CD4-positive, alpha-beta T cell (primary cell): ENCODE measurements around the gene VPS18. TPM values are rescaled to one million over a fixed set of nuclear protein-coding genes. Genes with fewer than 3 reads are reported as not detected.

Experiments
- ATAC-seq: fragments of 200-7000 bp; cut with Tn5 transposase; one replicate; pipeline ENCODE4 v1.10.0; 2022; ENCODE audit warnings: mild to moderate bottlenecking; ENCODE audit not compliant: poor library complexity
- CTCF ChIA-PET: fragments of 350-600 bp; sonication (Branson Sonifier 250); formaldehyde crosslinking; loops from one replicate; lab custom pipeline; 2021; ENCODE audit warnings: antibody characterized with exemption, inconsistent platforms; lab: Charles Lee
- POLR2A ChIA-PET: fragments of 350-600 bp; sonication (Branson Sonifier 250); formaldehyde crosslinking; loops from one replicate; lab custom pipeline; 2021; ENCODE audit warnings: antibody characterized with exemption, inconsistent platforms; lab: Charles Lee
- DNase-seq, 14 experiments: peaks; one replicate each; pipeline ENCODE4 v3.0.0-alpha.2; 2013 to 2020; ENCODE audit warnings: mixed read lengths in 2 of 14
- H3K27ac ChIP-seq, 2 donors: one replicate each; pipeline versions ENCODE4 v1.5.1 to v1.7.0; 2013; ENCODE audit warnings: low read length in 2 of 2, low read depth in 1 of 2, mild to moderate bottlenecking in 1 of 2
- H3K27me3 ChIP-seq, 2 experiments: 1 replicate in 1 of 2; 2 replicates in 1 of 2; pipeline versions ENCODE4 v1.6.1 to v1.7.0; 2013; ENCODE audit warnings: low read length in 2 of 2, control low read depth in 1 of 2, mild to moderate bottlenecking in 1 of 2, moderate library complexity in 1 of 2; ENCODE audit not compliant: insufficient read depth in 2 of 2, control insufficient read depth in 1 of 2
- H3K36me3 ChIP-seq: one replicate; pipeline ENCODE4 v1.6.1; 2013; ENCODE audit warnings: low read length, control low read depth; ENCODE audit not compliant: insufficient read depth
- H3K4me1 ChIP-seq: one replicate; pipeline ENCODE4 v1.6.1; 2013; ENCODE audit warnings: low read length, control low read depth; ENCODE audit not compliant: insufficient read depth
- H3K4me3 ChIP-seq: one replicate; pipeline ENCODE4 v1.5.1; 2013; ENCODE audit warnings: mild to moderate bottlenecking, low read length, moderate library complexity
- H3K9me3 ChIP-seq, 2 experiments: 1 replicate in 1 of 2; 2 replicates in 1 of 2; pipeline versions ENCODE4 v1.6.1 to v1.7.0; 2013; ENCODE audit warnings: low read length in 2 of 2, mild to moderate bottlenecking in 2 of 2, control low read depth in 1 of 2, moderate library complexity in 1 of 2; ENCODE audit not compliant: control insufficient read depth in 1 of 2, insufficient read depth in 1 of 2
- H3K27ac Mint-ChIP-seq: one replicate; pipeline ENCODE4 v1.8.0; 2020; ENCODE audit warnings: mixed read lengths
- H3K27me3 Mint-ChIP-seq: one replicate; pipeline ENCODE4 v1.8.0; 2021; ENCODE audit warnings: mixed read lengths
- H3K36me3 Mint-ChIP-seq: one replicate; pipeline ENCODE4 v1.8.0; 2021; ENCODE audit warnings: low read depth, mixed read lengths
- H3K4me1 Mint-ChIP-seq: one replicate; pipeline ENCODE4 v1.8.0; 2021; ENCODE audit warnings: low read depth, mixed read lengths
- H3K4me3 Mint-ChIP-seq: one replicate; pipeline ENCODE4 v1.8.0; 2020; ENCODE audit warnings: mild to moderate bottlenecking, mixed read lengths
- H3K9me3 Mint-ChIP-seq: one replicate; pipeline ENCODE4 v1.8.0; 2020; ENCODE audit warnings: mixed read lengths
- intact Hi-C, 2 experiments: fragments of 100-400 bp; cut with DNase I in 1 of 2; cut with micrococcal nuclease in 1 of 2; formaldehyde crosslinking; loops; one replicate each; pipeline versions ENCODE4 v1.15.1 to v1.9.0; 2023 to 2025; cut with DNase I, micrococcal nuclease
- total RNA-seq, 174 experiments: library from RNA in 2 of 174; stranded (reverse) in 2 of 174; gene quantifications; one replicate each; pipeline ENCODE4 v1.2.3 and lab custom pipeline; 2021 to 2026
- TF ChIP-seq, protein P1 (sequence below): fragments of 200-600 bp; IDR thresholded peaks from one replicate; pipeline ENCODE4 v1.8.0; 2022; ENCODE audit warnings: antibody characterized with exemption, mild to moderate bottlenecking

Gene VPS18
- total RNA-seq, 2 experiments from 2014 or later: 20.8 to 21.7 TPM

DNA sequence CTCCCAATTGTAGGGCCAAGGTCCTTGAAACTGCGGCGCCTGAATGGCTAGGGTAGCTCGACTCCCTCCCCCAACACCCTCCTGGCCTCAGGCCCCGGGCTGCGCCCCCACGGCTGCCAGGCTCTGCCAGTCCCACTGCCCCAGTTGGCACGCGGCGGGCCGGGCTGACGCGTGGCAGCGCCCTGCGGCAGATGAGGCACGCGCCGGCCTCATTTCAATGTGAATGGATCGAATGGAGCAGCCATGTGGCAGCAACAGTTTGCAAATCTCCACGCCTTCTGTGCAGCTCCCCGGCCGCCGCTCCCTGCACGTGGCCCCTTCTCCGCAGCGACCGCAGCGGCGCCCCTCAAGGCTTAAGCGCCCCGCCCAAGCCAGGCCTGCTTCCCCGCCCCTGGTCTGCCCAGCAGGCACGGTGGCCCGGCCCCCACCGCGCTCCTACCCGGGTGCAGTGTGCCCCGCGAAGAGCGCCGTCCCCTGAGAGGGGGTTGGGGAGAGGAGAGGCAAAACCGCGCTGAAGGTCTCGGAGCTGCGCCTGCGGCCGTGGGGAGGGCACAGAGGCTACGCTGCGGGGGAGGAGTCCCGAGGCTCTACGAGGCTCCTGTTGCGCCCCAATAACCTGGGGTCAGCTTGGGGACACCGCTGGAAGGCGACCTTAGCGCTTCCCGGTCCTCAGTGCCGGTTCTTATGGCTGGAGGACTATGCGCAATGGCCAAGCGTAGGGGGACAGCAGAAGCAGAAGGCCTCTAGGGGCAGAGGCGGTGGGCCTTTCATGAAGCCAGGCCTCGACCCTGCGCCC, 31.8 kb downstream of the VPS18 start:
- no peak overlapping the region for H3K27ac ChIP-seq
- H3K9me3 Mint-ChIP-seq: no peaks in the 10 kb centered on the region
- H3K4me1 ChIP-seq: peaks cover 58% of the 10 kb centered on the region
- no peaks in the 10 kb centered on the region for H3K36me3 ChIP-seq
- H3K36me3 Mint-ChIP-seq: no peaks in the 10 kb centered on the region
- peaks cover 0 to 33% of the 10 kb centered on the region in 2 experiments for H3K9me3 ChIP-seq
- TF ChIP-seq, protein P1, sequence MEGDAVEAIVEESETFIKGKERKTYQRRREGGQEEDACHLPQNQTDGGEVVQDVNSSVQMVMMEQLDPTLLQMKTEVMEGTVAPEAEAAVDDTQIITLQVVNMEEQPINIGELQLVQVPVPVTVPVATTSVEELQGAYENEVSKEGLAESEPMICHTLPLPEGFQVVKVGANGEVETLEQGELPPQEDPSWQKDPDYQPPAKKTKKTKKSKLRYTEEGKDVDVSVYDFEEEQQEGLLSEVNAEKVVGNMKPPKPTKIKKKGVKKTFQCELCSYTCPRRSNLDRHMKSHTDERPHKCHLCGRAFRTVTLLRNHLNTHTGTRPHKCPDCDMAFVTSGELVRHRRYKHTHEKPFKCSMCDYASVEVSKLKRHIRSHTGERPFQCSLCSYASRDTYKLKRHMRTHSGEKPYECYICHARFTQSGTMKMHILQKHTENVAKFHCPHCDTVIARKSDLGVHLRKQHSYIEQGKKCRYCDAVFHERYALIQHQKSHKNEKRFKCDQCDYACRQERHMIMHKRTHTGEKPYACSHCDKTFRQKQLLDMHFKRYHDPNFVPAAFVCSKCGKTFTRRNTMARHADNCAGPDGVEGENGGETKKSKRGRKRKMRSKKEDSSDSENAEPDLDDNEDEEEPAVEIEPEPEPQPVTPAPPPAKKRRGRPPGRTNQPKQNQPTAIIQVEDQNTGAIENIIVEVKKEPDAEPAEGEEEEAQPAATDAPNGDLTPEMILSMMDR: no peak
- H3K4me3 ChIP-seq: peak overlapping the region; percentile 33
- H3K27ac Mint-ChIP-seq: no peak overlapping the region
- intact Hi-C loops: no loop called here
- peak overlapping the region; percentile 38 for H3K4me3 Mint-ChIP-seq
- peaks cover 55 to 59% of the 10 kb centered on the region in 2 experiments for H3K27me3 ChIP-seq
- POLR2A ChIA-PET: interaction anchor here (1.3 kb wide), 1 partner anchor 16 kb away, joined by 3 read pairs; no protein-coding TSS in a partner anchor
- ATAC-seq: peak; percentile 18
- peak in 1 of 14 experiments; percentile 39 for DNase-seq
- H3K27me3 Mint-ChIP-seq: peaks cover 63% of the 10 kb centered on the region
- CTCF ChIA-PET: interaction anchor here (1.3 to 2.0 kb wide), 3 partner anchors 15 to 32 kb away, joined by 4 to 7 read pairs (median 5); partner anchors contain the start of gene VPS18
- peaks cover 45% of the 10 kb centered on the region for H3K4me1 Mint-ChIP-seq

DNA sequence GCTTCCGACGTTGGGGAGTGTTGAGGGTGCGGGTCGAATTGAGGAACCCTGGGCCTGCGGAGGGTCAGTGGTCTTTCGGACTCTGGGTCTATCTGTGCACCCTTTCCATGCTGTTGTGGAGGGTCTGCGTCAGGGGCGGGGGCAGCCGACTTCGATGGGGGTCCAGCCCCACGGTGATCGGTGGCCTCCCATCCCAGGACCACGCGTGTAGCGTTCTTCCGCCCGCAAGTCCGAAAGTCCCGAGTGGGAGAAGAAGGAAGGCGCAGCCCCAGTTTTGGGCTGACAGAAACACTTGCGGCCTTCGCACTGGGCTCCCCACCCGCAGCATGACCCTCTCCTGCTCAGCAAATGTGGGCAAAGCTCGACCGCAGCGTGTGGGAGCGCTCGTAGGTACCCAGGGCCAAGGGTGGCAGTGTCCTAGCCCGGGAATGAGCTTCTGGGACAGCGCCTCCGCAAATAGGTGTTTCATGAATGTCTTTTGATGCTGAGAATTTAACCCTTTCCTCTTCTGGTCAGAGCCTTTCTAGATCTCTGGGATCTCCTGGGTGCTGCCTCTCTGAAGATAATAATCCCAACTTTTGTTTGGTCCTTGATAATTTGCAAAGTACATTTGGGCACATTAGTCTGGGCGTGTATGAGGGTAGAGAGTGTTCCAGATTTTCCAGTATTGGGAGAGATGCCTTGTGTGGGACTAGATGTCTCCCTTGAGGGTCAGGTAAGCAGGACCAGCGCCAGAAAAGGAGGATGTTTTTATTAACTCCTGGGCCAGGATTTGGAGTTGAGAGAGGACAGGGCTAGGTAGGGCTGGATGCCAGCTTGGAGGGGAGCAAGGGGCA, 32.6 kb downstream of the VPS18 start:
- ATAC-seq (no peak), DNase-seq (no peak)
- Mint-ChIP-seq H3K4me3 (peak overlapping the region; percentile 38), H3K36me3 (no peaks in the 10 kb centered on the region), H3K9me3 (no peaks in the 10 kb centered on the region), H3K27me3 (peaks cover 71% of the 10 kb centered on the region), H3K27ac (no peak overlapping the region), H3K4me1 (peaks cover 53% of the 10 kb centered on the region)
- Histone ChIP-seq H3K27me3 (peaks cover 63 to 67% of the 10 kb centered on the region in 2 experiments), H3K36me3 (no peaks in the 10 kb centered on the region), H3K27ac (no peak overlapping the region), H3K4me1 (peaks cover 61% of the 10 kb centered on the region), H3K4me3 (peak overlapping the region; percentile 33), H3K9me3 (peaks cover 0 to 36% of the 10 kb centered on the region in 2 experiments)
- ChIA-PET POLR2A (interaction anchor here (3.8 to 5.9 kb wide), 2 partner anchors 15 to 20 kb away, joined by 23 to 49 read pairs; no protein-coding TSS in a partner anchor), CTCF (interaction anchor here (1.0 to 4.8 kb wide), 4 partner anchors 14 to 68 kb away, joined by 3 to 43 read pairs (median 6); partner anchors contain the start of gene CHAC1)
- TF ChIP-seq, protein P1: no peak
- intact Hi-C loops: no loop called here

DNA sequence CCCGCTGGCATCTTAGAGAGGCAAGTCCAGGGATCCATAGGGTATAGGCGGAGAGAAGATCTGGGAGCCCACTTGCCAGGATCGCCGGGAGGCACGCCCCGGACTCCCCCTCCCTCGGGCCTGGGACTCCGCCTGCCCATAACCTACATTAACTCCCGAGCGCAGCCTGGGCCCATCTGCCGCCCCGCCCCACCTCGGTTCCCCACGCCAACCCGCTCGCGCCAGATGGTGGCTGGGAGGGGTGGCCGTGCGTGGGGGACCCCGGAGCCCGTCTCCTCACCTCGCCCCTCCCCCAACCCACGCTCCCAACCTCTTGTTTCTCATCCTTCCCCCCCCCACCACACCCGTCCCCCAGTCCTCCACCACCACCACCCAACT, 33.2 kb downstream of the VPS18 start:
- Histone ChIP-seq H3K27ac (no peak overlapping the region), H3K27me3 (peaks cover 63 to 73% of the 10 kb centered on the region in 2 experiments), H3K4me1 (peaks cover 64% of the 10 kb centered on the region), H3K4me3 (peak overlapping the region; percentile 41), H3K9me3 (peaks cover 0 to 36% of the 10 kb centered on the region in 2 experiments), H3K36me3 (no peaks in the 10 kb centered on the region)
- intact Hi-C loops: no loop called here
- DNase-seq: no peak
- H3K27ac Mint-ChIP-seq: no peak overlapping the region
- H3K4me1 Mint-ChIP-seq: peaks cover 56% of the 10 kb centered on the region
- ATAC-seq: no peak
- H3K4me3 Mint-ChIP-seq: peak overlapping the region; percentile 21
- ChIA-PET POLR2A (interaction anchor here (0.6 to 5.9 kb wide), 4 partner anchors 14 to 44 kb away, joined by 3 to 49 read pairs (median 13); no protein-coding TSS in a partner anchor), CTCF (interaction anchor here (1.0 to 4.8 kb wide), 4 partner anchors 13 to 68 kb away, joined by 3 to 43 read pairs (median 6); partner anchors contain the start of gene CHAC1)
- H3K9me3 Mint-ChIP-seq: no peaks in the 10 kb centered on the region
- H3K27me3 Mint-ChIP-seq: peaks cover 77% of the 10 kb centered on the region
- TF ChIP-seq, protein P1: no peak
- no peaks in the 10 kb centered on the region for H3K36me3 Mint-ChIP-seq
